ENCODE measurements around the gene NPR1.
"Not testable (repeated sequence)": the region's sequence is repeated elsewhere in the genome, so short reads cannot be mapped to it uniquely, and the experiment has no call there.

NPR1 gene

DNA sequence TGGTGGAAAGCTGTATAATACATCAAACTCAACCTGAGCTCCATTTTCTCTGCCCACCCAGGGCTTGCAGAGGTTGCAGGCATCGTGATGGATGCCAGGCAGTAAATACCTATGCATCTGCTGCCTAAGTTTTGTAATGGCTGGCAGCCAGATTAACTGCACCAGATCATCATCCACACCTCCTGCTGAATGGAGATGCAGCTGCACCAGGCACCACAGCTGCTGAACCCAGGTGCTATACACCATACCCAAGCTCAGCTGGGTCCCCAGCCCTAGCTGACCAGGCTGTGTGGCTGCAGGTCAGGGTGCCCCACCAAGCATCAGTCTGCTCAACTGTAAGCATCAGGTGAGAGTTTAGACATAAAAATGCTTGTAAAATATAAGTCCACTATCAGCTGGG is 26.7 kb upstream of the NPR1 start:
- no peak for DNase-seq

DNA sequence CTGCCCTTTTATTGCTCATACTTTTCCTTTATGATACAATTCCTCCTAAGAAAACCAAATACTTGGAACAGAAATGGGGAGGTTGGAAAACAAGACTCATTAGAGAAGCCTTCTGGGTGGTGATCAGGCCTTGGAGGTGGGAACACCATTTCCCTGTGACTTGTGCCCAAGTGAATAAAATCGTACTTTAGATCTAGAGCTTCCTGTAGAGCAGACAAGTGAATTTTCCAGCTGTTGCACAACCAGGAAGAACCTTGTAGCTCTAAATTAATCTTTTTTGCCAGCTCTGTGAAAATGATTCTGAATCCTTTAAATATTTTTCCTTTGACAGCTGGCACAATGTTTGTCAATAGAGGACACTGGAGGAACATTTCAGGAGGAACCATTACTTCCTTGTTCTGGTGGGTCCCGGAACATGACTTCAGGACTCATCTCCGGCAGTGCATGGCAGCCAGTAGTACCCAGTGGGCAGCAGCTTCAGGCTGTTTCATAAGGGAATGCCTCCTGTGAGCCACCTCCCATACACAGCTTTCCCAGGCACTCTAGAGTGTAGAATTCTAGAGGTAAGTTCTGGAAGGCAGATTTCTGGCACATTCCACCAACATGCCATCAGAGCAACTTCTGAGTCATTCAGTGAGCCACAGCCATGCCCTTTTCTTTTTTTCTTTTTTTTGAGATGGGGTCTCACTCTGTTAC is 25.5 kb upstream of the NPR1 start:
- DNase-seq, result no peak

DNA sequence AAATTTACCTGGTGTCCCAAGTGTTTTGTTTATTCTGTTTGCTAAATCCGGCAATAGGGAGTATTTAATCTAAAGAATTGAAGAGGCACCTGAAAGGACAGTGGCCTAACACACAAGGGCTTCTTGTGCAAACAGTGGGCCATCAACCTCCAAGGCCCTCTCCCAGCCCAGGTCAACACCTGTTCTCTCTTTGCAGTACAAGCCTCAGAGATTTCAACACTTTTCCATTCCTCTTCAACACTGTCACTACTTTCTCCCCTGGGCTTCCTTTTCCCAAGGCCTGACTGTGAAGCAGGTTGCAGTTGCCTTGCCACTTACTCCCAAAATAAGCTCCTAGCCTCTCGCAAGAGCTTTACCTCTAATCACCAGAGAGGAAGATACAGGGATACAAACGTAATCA is 23.2 kb upstream of the NPR1 start:
- no peak for DNase-seq

DNA sequence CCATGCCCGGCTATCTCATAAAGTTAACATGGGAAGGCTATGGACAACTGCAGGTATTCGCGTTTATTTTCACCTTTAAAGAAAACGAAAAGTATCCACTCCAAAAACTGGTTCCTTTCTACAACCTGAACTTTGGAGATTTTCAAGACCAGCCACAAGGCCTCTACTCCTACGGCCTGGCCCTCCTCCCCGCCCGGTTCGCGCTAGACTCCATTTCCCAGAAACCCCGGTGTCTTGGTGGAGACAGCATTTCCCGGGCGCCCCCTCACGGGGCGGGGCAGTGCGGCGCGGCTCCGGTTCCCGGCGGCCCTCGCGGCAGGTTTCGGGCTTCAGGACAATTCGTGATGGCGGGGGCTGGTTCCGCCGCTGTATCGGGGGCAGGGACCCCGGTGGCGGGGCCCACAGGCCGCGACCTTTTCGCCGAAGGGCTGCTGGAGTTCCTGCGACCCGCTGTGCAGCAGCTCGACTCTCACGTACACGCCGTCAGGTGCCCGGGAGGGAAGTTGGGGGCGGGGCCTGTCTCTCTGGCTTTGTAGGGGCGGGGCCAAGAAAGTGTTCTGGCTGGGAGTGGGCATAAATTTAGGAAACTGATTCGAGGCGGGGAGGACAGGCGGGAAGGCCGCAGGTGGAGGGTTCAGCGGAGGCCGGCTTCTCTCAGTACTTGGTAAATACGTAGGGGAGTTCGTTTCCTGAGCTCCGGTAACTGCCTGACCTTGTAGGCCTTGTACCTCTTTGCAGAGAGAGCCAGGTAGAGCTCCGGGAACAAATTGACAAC is 19.9 kb upstream of the NPR1 start, which contains the start of gene SNAPIN:
Gene SNAPIN (plus strand): TSS at position 304 of the 775 bp plus-strand sequence. CDS start 41 bp downstream, at position 345.
- DNase-seq, result peak; percentile 87 to 88

DNA sequence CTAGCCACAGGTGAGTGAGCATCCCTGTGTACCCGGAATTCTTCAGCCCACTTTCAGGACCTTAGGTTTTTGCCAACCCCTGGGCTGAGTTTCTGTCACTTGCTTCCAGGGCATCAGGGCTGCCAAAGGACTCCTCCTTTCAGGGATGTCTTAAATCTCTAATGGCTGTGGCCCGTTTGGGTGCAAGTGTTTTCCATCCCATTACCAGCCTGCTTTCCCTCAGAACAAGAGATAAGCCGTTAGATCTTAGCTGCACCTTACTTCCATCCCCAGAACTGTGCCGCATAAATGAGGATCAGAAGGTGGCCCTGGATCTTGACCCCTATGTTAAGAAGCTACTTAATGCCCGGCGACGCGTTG is 19.3 kb upstream of the NPR1 start:
- DNase-seq, result no peak

DNA sequence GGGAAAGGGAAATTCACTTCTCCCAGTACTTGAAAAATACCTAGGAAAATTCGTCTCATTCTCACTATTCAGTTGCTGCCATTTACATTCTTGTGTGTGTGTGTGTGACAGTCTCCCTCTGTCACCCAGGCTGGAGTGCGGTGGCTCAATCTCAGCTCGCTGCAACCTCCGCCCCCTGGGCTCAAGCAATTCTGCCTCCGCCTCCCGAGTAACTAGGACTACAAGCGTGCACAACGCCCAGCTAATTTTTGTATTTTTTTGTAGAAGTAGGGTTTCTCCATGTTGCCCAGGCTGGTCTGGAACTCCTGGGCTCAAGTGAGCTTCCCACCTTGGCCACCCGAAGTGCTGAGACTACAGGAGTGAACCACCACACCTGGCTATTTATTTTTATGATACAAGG is 18.8 kb upstream of the NPR1 start:
- no peak for DNase-seq

DNA sequence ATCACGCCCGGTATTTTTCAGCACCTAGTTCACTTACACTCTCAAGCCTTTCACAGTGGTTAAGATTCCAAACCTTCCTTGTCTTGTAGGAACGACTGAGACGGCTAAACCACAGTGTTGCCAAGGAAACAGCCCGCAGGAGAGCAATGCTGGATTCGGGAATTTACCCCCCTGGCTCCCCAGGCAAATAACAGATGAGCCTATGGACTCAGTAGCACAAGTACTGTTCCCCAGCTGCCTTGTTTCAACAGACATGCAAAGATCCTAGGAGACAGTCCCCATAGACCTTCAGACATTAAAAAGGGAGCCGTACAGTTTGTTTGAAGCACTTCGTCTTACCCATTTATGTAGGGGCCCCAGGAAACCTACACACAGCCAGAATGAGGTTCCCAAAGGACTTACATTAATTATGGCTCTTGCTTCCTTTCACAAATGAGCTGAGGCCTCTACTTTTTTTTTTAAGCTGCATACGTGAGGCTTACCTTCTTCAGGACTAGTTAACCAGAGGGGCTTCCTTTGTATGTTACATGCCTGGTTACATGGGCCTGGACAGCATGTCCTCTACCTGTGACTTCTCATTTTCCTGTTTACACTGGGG is 17.3 kb upstream of the NPR1 start:
- DNase-seq, result no peak

DNA sequence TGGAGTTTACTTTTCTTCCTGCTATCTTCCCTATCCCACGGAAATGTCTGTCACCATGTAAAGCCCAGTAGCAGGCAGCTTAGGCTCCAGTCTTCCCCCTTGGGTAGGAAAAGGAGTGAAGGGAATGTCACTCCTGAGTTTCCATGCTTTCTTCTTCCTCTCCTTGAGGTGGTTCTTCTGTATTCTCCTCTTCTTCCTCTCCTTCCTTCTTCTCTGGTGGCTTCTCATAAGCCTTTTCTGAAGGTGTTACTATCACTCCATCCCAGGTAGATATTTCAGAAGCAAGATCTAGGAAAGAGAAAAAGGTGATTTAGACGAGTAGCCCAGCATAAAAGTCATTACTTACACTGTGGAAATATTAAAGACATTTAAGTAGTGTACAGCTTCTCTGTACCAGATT is 16.2 kb upstream of the NPR1 start:
- no peak for DNase-seq

DNA sequence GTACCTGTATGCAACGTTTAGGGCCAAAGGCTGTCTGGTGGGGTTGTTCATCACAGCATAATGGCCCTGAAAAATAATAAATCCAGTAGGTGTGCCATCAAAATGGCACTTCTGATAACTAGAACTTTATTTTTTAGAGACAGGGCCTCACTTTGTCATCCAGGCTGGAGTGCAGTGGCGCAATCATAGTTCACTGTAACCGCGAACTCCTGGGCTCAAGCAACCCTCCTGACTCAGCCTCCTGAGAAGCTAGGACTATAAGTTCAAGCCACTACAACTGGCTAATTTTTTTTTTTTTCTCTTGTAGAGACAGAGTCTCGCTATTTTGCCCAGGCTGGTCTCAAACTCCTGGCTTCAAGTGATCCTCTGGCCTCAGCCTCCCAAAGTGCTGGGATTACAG is 15.3 kb upstream of the NPR1 start:
- DNase-seq, result no peak

DNA sequence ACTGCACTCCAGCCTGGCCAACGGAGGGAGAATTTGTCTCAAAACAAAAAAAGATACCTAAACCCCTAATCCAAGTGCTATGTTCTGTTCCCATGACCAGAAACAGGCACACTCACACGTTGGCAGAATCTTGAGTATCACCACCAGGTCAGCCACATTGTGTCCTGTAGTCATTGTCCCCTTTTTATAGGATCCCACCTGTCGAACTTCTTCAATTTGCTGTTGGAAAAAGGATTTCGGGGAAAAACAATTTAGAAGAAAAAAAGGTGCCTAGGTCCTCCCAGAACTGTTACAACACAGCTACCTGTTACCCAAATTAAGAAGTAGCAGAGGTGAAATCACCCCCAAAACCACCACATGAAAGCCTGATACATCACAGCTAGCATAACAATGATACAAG is 11.0 kb upstream of the NPR1 start:
- no peak for DNase-seq

DNA sequence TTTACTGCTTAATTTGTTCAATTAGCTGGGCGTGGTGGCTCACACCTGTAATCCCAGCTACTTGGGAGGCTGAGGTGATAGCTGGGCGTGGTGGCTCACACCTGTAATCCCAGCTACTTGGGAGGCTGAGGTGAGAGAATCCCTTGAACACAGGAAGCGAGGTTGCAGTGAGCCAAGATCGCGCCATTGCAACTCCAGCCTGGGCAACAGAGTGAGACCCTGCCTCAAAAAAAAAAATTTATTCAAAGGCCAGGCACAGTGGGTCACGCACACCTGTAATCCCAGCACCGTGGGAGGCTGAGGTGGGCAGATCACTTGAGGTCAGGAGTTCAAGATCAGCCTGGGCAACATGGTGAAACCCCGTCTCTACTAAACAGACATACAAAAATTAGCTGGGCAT is 9.8 kb upstream of the NPR1 start:
- not testable (repeated sequence) for DNase-seq

DNA sequence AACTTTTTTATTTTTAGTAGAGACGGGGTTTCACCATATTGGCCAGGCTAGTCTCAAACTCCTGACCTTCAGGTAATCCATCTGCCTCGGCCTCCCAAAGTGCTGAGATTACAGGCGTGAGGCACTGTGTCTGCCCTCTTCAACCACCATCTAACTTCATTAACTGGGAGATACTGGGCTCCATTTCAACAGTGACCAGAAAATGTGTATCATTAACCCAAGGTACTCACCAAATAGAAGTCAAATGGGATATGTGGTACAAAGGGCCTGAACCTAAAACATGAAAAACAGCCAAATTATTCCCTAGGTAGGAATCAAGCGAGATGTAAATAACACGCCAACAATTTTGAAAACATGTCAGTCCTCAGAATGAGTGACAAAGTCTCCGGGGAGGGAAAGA is 8.9 kb upstream of the NPR1 start:
- DNase-seq, result no peak

DNA sequence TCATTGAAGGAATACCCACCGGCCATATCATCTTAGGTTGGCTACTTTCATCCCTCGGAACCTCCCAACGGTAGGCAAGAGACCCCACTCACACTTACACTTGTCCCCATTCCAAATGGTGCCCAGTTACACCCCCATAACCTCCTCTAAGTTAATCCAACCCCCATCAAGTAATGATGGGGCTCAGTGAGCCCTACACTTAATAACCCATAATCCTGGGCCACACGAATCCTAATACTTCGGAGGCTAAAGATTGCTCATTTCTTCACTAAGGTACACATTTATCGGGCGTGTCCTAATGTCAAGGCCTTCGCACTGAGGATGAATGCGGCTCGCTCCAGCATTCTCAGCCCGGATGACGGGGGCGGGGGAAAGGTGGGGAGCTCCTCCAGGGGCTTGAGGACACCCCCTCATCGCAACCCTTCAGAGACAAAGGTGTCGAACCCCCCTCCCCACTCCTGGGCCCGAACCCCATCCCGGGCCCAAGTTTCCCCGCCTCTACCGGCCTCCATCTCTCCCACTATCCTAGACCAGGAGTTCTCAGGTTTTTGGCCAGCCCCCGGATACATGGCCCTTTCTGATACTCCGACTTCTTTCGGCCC is 8.1 kb upstream of the NPR1 start:
- DNase-seq, result peak in 1 of 2 experiments; percentile 32

DNA sequence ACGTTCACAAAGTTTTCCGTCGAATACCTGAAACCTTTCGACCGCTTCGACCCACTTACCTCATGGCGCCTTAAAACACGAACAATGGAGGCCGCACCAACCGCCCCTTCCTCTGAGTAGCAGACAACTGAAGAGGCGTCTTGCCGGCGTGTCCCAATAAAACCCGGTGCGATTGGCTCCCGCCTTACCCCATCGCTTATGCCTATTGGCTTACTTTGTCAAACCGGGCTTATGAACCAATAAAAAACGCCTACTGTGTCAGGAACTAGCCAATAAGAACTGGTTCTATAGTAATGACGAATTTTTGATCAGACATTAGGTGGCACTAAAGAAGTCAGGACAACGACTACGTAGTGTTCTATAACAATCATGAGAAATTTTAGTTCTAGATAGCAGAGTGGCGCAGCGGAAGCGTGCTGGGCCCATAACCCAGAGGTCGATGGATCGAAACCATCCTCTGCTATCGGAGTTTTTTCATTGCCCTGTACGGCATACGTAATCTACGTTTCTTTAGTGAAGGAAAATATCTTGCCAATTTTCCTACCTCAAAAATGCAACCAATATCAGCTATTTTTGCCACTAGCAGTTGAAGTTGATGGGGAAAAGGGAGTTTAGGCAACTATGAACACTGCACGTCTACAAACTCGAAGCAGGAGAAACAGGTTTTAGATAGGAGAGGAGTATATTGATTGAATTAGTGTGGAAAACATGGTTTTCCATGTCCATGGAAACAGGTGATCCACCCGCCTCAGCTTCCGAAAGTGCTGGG is 7.4 kb upstream of the NPR1 start, which contains the start of gene ILF2:
Gene ILF2 (minus strand): TSS at position 135 of the 769 bp plus-strand sequence. CDS start 71 bp downstream, at position 64.
- peak; percentile 97 to 98 for DNase-seq

DNA sequence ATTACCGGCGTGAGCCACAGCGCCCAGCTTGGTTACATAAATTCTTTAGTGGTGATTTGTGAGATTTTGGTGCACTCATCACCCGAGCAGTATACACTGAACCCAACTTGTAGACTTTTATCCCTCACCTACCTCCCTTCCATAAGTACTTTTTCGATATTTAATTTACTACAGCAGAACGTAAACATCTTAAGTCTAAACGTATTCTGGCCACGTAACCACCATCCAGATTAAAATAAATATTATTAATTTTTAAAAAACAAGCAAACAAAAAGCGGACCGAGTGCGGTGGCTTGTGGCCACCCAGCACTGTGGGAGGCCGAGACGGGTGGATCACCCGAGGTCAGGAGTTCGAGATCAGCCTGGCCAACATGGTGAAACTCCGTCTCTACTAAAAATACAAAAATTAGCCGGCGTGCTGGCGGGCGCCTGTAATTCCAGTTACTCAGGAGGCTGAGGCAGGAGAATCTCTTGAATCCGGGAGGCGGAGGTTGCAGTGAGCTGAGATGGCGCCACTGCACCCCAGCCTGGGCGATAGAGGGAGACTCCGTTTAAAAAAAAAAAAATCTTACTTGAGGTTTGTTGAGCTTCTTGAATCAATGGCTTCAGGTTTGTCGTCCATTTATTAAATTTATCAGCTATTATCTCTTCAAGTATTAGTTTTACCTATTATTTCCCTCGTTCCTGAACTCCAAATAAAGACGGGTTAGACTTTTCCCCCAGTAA is 6.7 kb upstream of the NPR1 start:
- peak; percentile 28 to 39 for DNase-seq

DNA sequence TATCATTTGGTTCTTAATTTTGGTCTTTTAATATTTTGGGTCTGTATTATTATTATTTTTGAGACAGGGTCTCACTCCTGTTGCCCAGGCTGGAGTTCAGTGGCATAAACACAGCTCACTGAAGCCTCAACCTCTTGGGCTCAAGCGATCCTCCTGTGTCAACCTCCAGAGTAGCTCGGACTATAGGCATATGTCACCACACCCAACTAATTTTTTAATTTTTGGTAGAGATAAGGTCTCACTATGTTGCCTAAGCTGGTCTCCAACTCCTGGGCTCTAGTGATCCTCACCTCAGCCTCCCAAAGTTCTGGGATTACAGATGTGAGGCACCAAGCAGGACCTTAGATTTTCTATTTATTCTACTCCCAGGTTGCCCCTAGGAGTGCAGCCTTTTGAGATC is 5.0 kb upstream of the NPR1 start:
- no peak for DNase-seq

DNA sequence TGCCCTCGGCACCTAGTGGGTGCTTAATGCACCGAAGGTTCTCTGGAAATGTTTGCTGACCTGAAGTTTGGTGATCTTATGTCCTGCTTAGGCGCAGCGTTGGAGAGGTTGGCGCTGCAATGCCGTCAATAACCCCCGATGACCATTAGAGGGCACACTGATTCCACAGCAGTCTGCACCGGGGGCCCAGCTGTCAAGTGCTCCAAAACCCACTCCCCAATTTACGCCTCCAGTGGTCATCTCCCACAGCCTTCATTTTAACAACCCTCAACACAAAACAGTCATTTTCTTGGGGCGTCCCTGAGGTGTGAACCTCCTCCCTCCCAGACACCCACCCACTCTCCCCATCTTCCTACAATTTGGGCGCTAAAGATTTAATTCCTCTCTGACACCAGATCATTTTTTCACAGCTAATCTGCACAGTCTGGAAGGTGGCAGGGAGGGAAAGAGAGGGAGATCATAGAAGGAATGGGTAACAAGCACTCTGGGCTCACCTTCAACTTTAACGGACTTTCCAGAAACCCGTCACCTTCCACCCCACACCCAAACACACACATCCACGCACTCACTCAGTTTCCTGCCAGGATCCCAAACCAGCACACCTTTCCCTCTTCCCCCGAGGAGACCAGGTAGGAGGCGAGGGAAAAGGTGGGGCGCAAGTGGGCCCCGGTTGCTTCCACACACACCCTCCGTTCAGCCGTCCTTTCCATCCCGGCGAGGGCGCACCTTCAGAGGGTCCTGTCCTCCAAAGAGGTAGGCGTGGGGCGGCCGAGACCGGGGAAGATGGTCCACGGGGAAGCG is 570 bp upstream of the NPR1 start:
- DNase-seq, result peak; percentile 27 to 41

DNA sequence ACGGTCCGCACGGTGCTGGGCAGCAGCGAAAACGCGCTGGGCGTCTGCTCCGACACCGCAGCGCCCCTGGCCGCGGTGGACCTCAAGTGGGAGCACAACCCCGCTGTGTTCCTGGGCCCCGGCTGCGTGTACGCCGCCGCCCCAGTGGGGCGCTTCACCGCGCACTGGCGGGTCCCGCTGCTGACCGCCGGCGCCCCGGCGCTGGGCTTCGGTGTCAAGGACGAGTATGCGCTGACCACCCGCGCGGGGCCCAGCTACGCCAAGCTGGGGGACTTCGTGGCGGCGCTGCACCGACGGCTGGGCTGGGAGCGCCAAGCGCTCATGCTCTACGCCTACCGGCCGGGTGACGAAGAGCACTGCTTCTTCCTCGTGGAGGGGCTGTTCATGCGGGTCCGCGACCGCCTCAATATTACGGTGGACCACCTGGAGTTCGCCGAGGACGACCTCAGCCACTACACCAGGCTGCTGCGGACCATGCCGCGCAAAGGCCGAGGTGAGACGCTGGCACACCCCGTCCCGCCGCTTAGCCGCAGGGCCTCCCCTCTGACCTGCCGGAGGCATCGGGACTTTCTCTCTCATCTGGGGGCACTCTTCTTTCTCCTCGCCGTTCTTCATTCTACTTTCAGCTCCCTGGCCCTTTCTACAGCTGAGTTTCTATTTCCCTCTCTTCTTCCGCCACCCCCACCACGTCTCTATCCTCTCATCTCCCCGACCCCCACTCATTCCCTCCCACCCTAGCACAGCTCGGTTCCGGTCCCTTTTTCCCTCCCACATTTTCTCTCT is 1.0 kb downstream of the NPR1 start:
- DNase-seq, result no peak

DNA sequence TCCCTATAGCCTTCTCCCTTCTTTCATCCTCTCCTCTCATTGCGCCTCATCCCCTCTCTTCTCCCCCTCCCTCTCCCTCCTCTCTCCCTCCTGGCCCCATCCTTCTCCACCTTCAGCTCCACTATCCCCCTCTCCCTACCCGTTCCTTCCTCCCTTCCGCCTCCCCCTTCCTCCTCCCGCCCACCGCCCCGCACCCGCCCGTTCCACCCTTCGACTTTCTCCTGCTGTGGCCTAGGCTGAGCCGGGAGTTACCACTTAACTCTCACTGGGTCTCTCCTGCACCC is 1.6 kb downstream of the NPR1 start:
- DNase-seq, result no peak

DNA sequence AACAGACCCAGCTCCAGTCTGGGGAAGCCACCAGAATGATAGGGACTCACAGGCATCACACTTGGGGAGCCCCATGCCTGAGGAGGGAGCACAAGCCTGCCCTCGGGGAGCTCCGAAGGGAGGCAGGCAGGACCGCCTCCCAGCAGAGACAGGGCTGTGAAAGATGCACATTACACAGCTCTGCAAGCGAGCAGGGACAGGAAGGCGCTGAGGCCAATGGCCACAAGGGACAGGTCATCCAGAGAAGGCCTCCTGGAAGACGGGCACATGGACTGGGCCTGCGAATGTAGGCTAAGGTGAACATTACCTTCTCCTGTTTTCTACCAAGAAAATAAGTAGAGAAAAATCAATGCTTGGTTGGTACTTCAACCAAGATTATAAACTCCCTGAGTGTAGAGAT is 4.2 kb downstream of the NPR1 start:
- no peak for DNase-seq

DNA sequence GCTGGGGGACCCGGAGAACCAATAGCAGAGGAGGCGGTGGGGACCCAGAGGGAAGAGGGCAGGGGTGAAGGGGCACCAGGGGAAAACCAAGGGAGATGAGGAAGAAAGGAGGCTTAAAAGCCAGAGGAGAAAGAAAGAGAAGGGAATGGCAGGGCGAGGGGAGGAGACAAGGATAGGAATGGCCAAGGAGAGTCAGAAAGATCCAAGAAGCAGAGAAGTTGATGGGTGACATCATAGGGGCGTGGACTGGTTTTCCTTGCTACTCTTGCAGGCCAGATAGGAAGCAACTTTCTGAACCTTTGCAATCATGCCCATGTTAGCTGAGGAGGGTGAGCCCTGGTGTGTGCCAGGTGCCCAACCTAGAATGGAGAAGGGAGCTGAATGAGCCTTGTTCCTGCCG is 5.4 kb downstream of the NPR1 start:
- DNase-seq, result no peak
